Body of pancreas (tissue), 4 donors: ENCODE measurements around the gene KCNJ14.

ENCODE experiments used
- CTCF ChIP-seq, 7 experiments: fragments of 450-650 bp in 4 of 7; fragments of 200-600 bp in 3 of 7; sonication (generic) in 3 of 7; IDR thresholded peaks; one replicate each; pipeline ENCODE4 v1.5.1; 2016 to 2019; ENCODE audit warnings: antibody characterized with exemption in 7 of 7
- POLR2A ChIP-seq, 3 donors: fragments of 450-650 bp; IDR thresholded peaks; one replicate each; pipeline ENCODE4 v1.6.1; 2016; ENCODE audit warnings: antibody characterized with exemption in 3 of 3, mild to moderate bottlenecking in 2 of 3

- TF ChIP-seq POLR2A (IDR thresholded peaks at IDR 0.05) = no peak
- TF ChIP-seq CTCF (IDR thresholded peaks at IDR 0.05) = no peak
Measured at GRCh38 chr19:48511321-48511731, 56.0 kb downstream of the KCNJ14 start.
